SK-N-MC (cell line): ENCODE results near the gene TNFSF8.

Experiments used
- EZH2 ChIP-seq: fragments of 200-600 bp; sonication (generic); IDR thresholded peaks from one replicate; pipeline ENCODE4 v1.6.1; 2017; ENCODE audit warnings: antibody characterized with exemption
- FOXP2 ChIP-seq: optimal IDR thresholded peaks from 2 replicates; pipeline ENCODE3; 2011; ENCODE audit warnings: mild to moderate bottlenecking, moderate library complexity; ENCODE audit not compliant: insufficient read depth; ENCODE audit errors: extremely low read length, control extremely low read depth
- POLR2AphosphoS5 ChIP-seq: IDR thresholded peaks from 2 replicates; pipeline ENCODE4 v1.6.1; 2012; ENCODE audit warnings: mild to moderate bottlenecking, low read depth, low read length, borderline replicate concordance

GRCh38 chr9:114900942-114901802 lies 29.2 kb downstream of the TNFSF8 start:
- TF ChIP-seq EZH2 (no peak), POLR2AphosphoS5 (no peak), FOXP2 (no peak)
